HG02571 (cell line): ENCODE measurements around the gene LRRC49.
"Not testable (repeated sequence)": the region's sequence is repeated elsewhere in the genome, so short reads cannot be mapped to it uniquely, and the experiment has no call there.

Experiments
- ATAC-seq: cut with Tn5 transposase; IDR thresholded peaks from one replicate; pipeline ENCODE4 v1.9.1; 2021; ENCODE audit warnings: mild to moderate bottlenecking, moderate library complexity; ENCODE audit not compliant: unreplicated experiment

Gene LRRC49

DNA sequence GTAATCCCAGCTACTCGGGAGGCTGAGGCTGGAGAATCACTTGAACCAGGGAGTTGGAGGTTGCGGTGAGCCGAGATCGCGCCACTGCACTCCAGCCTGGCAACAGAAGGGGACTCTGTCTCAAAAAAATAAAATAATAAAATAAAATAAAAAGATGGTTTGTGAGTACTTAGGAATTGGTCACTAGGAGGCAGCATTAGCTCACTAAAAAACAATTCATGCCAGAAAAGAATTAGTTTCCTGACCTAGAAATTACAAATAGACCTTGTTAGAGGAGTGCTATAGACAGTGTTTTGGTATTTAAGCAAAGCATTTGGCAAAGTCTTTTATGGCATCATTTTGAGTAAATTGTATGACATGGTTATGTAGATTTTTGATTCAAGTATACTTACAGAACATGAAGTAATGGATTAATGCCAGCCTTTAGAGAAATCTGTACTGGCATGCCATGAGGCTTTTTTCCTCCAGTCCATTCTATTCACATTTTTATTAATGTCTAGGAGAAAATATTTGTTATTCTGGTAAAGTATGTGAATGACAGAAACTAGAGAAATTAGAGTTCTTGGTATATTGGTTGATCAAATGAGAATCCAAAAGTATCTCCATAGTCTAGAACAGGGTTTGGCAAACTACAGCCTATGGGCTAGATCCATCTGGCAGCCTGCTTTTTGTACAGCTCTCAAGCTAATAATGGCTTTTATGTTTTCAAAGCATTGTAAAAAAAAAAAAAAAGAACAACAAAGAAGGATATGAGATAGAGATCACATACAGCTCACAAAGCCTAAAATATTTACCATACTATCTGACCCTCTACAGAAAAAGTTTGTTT is 81.6 kb downstream of the LRRC49 start:
- ATAC-seq: no peak

DNA sequence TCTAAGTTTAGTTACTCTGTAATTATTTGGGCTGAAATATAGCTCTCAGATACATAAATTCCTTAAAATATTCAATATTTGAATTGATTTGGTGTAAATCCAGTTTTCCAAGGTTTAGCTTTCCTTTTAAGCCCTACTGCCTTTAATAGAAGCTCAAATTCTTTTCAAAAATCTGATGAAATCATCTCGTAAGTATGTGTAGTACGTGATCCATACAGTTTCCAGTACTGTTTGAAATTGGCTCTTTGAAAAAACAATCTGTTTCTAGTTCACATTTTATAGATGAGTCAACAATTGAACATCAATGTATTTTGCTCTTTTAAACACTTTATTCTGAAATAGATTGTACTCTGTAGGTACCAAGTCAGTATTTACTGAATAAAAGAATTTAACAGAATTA is 84.2 kb downstream of the LRRC49 start:
- no peak for ATAC-seq

DNA sequence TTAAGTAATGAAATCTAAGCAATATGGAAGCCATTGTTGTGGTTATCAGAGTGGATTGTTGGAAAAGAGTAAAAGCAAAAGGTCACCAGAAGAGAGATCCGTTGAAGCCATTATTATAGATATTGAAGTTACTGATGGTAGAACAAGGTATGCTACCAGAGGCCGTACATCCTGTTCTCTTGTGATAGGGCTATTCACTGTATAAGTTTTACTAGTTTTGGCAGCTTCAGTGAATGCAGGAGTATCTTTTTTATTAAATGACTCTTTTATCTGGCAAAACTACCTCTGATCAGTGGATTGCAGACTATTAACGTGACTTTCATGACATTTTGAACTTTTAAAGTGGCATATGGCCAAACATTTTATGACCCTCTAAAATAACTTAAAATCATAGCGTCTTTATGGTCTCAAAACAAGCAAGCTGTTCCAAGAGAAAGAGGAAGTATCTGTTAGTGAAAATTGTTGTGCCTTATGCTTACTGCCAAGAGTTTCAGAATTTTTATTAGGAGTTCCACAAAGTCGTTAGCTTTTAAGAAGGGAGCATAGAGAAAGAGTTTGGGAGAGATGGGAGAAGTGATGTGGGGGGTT is 102.9 kb downstream of the LRRC49 start:
- no peak for ATAC-seq

DNA sequence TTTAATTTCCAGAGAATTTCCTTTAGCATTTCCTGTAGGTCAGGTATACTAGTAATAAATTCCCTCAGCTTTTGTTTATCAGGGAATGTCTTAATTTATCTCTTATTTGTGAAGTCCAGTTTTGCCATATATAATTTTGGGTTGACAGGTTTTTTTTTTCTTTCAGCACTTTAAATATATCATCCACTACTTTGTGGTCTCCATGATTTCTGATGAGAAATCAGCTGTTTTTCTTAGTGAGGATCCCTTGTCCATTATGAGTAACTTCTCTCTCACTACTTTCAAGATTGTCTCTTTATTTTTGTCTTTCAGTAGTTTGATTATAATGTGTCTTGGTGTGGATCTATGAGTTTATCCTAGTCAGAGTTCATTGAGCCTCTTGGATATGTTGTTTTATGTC is 105.7 kb downstream of the LRRC49 start:
- ATAC-seq: no peak

DNA sequence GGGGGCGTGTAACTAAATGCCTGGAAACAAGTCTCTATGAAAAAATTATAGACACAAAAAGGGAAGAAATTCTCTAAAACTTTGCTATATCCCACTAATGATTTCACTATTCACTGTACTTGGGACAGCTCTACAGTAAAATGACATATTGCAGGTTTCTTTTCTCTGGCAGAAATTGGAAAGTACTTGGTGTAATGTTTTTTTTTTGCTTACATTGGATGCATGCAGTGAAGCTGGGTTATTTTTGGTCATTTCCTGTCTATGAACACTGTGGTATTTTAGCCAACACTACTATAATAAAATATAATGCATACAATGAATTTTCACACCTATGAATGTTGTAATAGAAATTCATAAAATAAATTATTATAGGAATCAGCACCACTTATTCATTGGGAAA is 109.7 kb downstream of the LRRC49 start:
- no peak for ATAC-seq

DNA sequence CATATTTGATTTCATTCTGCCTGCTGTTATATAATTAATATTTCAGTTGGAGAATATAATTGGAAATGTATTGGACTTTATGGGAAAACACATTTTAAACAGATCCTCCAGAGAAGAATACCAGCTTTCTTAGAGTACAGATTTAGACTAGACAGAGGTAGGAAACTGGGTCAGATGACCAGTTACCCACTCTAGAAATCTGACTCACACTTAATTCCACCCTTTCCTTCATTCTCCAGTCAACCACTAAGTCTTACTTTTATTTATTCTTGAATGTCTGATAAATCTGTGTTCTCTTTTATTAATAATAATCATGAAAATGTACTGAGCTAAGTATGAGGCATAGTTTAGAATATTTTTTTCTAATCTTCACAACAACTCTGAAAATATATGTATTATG is 110.7 kb downstream of the LRRC49 start:
- ATAC-seq: no peak

DNA sequence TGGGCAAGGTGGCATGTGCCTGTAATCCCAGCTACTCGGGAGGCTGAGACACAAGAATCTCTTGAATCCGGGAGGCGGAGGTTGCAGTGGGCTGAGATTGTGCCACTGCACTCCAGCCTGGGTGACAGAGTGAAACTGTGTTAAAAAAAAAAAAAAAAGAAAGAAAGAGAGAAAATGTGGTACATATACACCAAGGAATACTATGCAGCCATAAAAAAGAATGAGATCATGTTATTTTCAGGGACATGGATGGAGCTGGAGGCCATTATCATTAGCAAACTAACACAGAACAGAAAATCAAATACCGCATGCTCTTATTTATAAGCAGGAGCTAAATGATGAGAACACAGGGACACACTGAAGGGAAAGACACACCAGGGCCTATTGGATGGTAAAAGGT is 111.9 kb downstream of the LRRC49 start:
- ATAC-seq: not testable (repeated sequence)

DNA sequence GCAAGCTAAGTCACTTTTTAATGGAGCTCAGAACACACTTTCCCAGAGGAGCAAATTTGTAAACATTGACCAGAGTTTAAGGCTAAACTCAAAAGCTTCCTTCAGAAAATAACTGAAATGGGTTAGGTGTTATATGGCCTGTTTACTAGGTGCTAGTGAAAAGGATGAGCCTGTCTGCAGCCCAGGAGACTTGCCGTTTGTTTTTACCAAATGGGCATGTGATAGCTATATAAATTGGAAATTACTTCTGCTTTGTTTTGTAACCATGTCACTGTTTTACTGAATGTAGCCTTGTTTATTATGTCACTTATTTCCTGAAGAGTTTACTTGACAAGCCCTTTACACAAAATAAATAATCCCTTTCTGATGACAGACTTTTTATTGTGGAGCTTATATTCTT is 113.3 kb downstream of the LRRC49 start:
- ATAC-seq: no peak

DNA sequence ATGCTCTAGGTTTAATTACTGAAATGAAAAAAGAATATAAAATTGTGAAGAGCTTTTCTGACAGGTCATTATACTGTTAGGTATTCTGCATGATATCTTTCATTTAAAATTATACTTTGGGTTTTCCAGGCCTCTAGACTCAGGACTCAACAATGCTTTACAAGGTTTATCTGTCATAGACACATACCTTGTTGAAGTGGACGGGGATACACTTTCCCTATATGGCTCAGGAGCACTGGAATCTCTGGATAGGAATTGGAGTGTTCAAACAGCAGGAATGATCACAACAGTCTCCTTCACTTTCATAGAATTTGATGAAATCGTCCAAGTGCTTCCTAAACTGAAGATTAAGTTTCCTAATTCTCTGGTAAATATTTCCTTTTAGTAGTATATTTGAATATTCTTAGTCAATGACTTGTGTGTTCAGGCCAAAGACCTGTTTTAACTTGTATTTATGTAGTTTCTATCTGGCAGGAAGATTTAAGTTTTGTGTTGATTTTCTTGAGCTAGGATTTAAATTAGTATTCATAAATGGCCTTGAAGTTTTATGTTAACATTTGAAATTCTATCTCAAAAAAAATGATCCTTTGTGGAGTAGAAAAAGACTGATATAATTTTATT is 115.7 kb downstream of the LRRC49 start:
- no peak for ATAC-seq

DNA sequence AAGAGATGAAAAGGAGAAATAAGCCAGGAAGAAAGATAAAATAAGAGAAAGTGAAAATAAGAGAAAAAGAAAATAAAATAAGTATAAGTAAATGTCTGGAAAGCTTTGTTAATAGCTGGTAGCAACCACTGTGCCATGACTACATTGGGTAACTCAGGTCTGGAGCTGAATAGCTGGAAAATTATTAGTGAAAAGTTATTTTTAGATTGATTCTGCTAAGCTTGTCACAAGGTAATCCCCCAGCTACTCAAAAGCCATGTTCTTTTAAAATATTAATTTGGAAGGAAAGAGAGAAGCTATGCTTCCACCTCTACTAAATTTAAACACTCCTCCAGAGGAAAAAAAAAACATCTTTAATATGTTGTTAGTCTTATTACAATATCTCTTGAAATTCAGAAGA is 117.8 kb downstream of the LRRC49 start:
- no peak for ATAC-seq

DNA sequence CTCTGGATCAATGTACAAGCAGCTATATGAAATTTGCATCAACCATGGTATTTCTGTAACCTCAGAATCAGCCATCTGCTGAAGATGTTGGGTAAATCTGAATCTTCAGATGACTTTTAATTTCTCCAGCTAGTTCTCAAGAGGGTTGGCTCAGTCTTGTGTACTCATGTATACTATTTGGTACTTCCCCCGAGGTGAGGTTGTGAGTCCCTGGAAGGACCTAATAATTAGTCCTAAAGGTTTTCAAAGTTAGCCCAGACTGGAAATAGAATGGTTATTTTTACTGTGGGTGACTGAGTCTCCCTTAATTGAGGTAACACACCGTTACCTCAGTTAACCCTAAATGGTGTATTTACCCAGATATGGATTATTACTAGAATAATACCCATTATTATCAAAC is 118.4 kb downstream of the LRRC49 start:
- ATAC-seq: no peak

DNA sequence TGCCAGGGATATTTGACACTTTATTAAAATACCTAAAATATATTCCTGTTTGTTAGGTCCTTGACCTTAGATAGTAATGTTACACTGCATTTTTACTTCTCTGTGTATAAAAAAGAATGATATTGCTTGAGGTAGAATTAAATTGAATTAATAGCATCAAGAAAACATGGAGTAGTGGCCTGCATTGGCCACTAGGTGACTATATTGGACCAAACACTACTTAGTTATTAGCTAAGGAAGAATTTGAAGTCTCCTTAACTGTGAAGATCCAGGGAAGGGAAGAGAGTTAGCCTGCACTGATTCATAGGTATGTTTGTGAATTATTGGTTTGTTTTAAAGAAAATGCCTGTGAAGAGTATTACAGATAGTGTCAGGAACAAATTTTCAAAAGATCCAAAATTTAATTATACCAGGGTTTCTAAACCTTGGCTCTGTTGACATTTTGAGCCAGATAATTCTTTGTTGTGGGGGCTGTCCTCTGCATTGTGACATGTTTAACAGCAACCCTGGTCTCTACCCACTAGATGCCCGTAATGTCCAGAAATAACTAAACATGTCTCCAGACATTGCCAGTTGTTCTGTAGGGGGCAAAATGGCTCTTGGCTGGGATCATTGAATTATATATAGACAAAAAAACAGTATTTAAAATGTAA is 119.0 kb downstream of the LRRC49 start:
- ATAC-seq: no peak

DNA sequence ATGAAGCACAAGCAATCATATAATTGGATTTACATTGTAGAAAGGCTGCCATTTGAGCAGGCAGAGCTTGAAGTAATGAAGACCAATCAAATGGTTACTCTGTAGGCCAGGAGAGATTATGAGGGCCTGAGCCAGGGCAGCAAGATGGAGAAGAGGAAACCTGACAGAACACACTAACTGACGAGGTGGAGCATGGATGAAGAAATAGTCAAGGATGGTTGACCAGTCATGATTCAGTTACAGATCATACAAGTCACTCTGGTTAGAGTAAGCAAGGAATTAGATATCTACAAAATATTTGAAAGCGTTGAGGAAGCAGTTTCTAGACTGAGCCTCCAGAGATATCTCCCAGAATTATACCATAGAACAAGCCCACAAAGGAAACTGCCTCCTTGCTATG is 120.8 kb downstream of the LRRC49 start:
- ATAC-seq: no peak

DNA sequence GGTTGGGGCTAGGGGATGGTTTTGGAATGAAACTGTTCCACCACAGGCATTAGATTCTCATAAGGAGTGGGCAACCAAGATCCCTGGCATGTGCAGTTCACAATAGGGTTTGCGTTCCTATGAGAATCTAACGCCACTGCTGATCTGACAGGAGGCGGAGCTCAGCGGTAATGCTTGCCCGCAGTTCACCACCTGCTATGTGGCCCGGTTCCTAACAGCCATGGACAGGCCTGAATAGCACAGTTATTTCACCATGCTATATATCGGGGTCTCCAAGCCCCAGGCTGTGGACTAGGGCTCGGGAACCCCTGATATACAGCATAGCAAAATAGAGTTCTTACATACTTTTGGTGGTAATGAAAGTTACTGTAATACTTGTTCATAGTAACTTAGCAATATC is 122.7 kb downstream of the LRRC49 start:
- ATAC-seq: no peak

DNA sequence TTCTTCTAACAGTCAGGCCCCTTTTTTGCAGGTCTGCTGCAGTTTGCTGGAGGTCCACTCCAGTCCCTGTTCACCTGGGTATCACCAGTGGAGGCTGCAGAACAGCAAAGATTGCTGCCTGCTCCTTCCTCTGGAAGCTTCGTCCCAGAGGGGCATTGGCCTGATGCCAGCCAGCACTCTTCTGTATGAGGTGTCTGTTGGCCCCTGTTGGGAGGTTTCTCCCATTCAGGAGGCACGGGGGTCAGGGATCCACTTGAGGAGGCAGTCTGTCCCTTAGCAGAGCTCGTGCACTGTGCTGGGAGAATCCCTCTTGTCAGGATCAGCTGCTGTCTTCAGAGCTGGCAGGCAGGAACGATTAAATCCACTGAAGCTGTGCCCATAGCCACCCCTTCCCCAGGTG is 138.6 kb downstream of the LRRC49 start:
- ATAC-seq: not testable (repeated sequence)

DNA sequence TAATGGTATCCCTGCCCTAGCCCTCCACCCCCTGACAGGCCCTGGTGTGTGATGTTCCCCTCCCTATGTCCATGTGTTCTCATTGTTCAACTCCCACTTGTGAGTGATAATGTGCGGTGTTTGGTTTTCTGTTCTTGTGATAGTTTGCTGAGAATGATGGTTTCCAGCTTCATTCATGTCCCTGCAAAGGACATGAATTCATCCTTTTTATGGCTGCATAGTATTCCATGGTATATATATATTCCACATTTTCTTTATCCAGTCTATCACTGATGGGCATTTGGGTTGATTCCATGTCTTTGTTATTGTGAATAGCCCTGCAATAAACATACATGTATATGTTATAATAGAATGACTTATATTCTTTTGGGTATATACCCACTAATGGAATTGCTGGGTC is 142.9 kb downstream of the LRRC49 start:
- not testable (repeated sequence) for ATAC-seq

DNA sequence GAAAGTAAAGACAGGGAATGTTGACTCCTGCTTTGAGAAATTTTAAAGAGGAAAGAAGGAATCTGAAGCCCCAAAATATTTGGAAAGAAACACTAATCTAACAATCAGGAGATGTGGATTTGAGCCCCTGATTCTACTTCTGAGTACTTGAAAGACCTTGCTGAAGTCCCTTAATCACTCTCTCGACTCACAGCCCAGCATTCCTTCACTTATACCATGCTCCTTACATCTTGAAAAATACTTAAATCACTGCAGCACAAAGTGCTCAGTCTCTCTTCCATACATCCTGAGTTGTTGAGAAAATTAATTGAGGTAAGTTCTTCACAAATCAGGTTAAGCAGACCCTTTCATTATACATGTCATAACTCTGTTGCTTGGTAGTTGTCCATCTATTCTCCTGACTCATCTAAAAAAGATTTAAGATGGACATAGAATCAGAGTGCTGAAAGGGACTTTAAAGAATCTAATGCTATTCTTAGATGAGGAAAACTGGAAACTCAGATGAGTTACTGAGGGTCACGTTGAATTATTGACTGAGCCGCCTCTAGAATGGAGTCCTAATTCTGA is 149.8 kb downstream of the LRRC49 start:
- no peak for ATAC-seq

DNA sequence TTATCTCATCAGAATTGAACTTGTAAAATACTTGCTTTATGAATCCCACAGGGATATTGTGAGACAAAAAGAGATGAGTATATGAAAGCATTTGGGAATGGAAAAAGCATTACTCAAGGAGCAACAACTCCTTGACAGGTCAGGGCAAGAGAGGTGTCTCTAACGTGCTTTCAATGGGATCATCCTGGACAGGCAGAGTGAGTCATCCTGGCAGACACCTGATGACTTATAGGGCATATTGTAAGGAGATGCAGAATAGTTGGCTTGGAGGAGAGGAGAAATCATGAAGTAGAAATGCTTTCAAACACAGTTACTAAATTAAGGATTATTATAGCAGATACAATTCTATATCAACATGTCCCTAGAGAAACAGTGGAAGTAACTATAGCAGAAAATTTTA is 150.7 kb downstream of the LRRC49 start:
- no peak for ATAC-seq

DNA sequence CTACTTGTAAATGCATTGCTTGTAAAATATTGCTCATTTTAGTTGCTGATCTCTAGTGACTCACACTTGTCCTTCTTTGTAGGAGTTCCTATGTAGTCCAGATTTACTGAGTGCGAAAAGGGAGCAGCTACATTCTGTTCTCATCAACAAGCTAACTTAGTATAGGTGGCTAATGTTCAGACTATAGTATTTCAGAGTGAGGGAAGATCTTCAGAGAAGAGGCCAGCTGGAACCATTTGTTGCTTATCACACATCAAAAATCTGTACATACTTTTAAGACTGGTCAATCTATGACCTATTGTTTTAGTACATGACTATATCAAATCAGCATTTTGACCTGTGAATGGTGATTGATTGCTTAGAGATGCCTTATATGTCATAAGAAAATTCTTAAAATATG is 151.4 kb downstream of the LRRC49 start:
- no peak for ATAC-seq

DNA sequence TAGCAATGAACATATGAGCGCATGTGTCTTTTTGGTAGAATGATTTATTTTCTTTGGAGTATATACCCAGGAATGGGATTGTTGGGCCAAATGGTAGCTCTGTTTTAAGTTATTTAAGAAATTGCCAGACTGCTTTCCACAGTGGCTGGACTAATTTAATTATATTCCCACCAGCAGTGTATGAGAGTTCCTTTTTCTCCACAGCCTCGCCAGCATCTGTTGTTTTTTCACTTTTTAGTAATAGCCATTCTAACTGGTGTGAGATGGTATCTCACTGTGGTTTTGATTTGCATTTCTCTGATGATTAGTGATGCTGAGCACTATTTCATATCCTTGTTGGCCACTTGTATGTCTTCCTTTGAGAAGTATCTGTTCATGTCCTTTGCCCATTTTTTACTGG is 153.5 kb downstream of the LRRC49 start:
- ATAC-seq: not testable (repeated sequence)

DNA sequence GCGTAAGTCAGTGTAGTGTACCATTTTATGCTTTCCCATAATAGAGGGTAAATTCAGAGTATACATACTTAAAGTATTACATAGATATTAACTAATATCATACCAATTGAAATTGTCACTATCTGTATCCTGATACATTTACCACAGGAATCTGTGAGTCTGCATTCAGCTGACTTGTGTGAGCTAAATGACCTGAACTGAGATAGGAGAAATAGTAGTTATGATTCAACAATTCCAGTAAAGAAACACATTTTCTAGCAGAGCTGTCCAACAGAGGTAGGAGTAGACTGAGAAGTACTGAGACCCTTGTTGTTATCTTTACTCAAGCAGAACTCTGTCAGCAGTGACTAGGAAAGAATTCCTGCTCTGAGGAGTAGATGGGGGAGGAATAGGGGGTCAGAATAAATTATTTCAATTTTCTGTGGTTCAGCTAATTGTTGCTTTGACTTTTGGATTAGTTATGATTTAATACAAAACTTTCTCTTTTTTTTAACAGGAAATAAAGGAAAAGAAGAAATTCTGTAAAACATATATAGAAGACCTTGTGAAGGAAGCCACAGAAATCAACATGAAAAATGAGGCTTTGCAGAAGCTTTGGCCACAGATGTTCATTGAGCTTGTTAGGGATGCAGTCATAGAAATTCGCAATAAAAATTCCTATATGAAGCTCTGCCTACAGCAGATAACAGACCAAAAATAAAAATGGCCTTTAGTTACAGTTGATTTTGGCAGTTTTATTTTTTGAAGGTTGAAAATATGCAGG is 156.5 kb downstream of the LRRC49 start:
- no peak for ATAC-seq
